G401 (cell line): Measurements from ENCODE around the gene COPZ1. TPM values are rescaled to one million over a fixed set of nuclear protein-coding genes. Genes with fewer than 3 reads are reported as not detected.

Experiments used
- DNase-seq: peaks from one replicate; pipeline ENCODE4 v3.0.0-alpha.2; 2015; ENCODE audit warnings: low spot score
- in situ Hi-C: cut with HindIII; loops from 2 replicates; pipeline ENCODE4 v1.10.0; 2016; ENCODE audit warnings: low sequenced_read_pairs, mixed read lengths
- total RNA-seq: library from RNA; depleted of rRNA; stranded (reverse); fragments of >200 nt; shearing (Covaris generic); gene quantifications from 2 replicates; pipeline ENCODE4 v1.2.3, GENCODE V29; 2014

COPZ1 gene
- total RNA-seq, 1 experiment from 2014 or later, result 225 TPM

DNA sequence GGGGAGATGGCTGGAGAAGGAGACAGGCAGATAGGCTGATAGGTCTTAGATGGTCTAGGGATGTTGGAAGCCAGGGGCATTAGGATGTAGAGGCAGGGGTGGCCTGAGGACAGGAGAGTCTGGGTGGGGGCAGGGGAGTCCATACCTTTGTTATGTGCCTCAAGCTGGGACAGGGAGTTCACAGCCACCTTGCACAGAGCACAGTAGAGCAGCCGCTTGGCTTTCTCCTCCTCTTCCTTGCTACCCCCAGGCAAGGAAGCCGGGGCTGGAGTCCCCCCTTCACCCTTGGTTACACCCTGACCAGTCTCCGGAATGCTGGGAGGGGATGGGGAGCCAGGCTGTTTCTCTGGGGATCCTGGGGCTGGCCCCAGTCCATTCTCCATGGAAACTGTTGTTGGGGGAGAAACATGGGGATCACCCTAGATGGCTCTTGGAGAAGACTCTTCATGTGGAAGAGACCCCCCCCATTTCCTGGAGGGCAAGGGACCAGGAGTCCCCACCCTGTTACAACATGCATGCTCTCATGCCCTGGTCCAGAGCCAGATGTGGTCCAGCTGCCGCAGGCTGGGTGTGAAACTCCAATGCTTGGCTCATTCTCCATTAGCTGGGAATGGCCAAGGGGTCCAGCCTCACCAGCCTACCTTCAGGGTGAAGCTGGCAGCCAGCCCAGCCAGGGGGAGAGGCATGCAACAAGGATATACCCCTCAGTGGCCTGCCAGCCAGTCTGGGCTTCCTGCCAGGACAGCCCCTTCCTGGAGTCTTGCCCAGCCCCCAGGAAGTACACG lies 46.6 kb downstream of the COPZ1 start:
- in situ Hi-C loops, result loop anchor here (25.0 kb wide), 1 partner anchor 159 kb away; no protein-coding TSS in a partner anchor
- DNase-seq, result no peak

- in situ Hi-C loops, result loop anchor here (25.0 kb wide), 1 partner anchor 160 kb away; no protein-coding TSS in a partner anchor
- no peak for DNase-seq
These were observed 47.3 kb downstream of the COPZ1 start for GRCh38 chr12:54372113-54372806.

DNA sequence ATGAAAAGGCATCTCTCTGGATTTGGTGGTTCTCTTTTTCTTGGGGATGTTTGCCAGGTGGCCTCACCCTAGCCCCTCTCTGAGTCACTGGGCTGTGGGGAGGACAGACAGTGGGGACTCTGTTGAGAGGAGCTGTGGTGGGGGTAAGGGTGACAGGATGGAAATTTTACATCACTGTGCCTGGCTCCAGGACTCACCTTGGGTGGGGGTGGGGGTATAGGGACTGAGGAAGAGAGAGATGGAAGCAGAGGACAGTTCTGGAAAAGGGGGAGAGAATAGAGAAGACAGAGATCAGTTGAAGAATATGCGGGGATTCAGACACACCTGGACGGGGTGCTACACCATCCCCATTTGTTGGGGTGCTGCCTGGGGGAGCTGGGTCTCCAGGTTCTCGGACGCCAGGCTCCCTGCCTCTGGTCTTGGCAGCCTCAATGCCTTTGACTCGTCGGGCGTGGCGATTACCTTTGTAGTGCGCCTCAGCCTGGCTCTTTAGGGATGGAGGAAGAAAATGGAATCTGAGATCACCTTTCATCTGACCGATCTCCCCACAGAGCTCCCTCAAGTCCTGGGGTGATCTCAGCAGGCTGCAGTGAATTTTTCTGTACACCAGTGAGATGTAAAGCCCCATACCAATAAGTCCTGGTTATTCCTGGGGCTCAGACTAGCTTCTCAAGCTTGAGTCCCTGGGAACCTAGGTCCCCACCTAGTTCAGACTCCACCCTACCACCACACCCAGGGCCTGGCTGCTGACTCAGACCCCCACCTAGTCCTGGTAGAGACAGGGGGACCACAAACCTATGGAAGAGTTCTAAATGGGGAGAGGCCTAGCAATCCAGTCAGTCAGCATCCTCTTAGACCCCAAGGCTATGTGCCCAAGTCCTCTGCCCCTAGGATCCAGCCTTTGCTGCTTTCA lies 49.0 kb downstream of the COPZ1 start:
- DNase-seq, result no peak
- in situ Hi-C loops, result loop anchor here (25.0 kb wide), 1 partner anchor 162 kb away; no protein-coding TSS in a partner anchor

- DNase-seq, result no peak
These were observed 49.8 kb downstream of the COPZ1 start for GRCh38 chr12:54374562-54375258.

GRCh38 chr12:54375259-54375579 lies 50.3 kb downstream of the COPZ1 start:
- in situ Hi-C loops, result no loop called here
- no peak for DNase-seq

More at GRCh38 chr12:54374562-54375258, 49.8 kb downstream of the COPZ1 start:
- in situ Hi-C loops, result loop anchor here (25.0 kb wide), 1 partner anchor 162 kb away; no protein-coding TSS in a partner anchor

GRCh38 chr12:54376596-54376995 lies 51.7 kb downstream of the COPZ1 start:
- in situ Hi-C loops, result no loop called here
- no peak for DNase-seq

DNA sequence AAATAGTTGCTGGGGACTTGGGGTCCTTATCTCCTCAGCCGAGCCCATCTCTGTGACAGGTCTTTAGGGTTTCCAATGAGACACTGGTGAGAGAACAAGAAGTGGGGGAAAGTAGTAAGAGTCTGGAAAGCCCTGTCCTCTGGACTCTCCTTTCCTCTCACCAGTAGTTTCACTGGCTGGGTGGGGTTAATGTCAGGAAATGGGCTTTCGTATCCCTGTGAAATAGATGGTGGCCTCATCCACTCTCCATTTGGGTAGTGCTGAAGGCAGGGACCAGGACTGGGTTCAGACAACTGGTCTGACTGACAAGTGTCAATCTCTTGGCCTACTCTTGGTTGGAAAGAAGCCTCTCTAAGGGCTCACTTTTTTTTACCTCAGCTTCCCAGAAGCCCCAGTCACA lies 52.1 kb downstream of the COPZ1 start:
- DNase-seq, result no peak
- in situ Hi-C loops, result no loop called here

DNA sequence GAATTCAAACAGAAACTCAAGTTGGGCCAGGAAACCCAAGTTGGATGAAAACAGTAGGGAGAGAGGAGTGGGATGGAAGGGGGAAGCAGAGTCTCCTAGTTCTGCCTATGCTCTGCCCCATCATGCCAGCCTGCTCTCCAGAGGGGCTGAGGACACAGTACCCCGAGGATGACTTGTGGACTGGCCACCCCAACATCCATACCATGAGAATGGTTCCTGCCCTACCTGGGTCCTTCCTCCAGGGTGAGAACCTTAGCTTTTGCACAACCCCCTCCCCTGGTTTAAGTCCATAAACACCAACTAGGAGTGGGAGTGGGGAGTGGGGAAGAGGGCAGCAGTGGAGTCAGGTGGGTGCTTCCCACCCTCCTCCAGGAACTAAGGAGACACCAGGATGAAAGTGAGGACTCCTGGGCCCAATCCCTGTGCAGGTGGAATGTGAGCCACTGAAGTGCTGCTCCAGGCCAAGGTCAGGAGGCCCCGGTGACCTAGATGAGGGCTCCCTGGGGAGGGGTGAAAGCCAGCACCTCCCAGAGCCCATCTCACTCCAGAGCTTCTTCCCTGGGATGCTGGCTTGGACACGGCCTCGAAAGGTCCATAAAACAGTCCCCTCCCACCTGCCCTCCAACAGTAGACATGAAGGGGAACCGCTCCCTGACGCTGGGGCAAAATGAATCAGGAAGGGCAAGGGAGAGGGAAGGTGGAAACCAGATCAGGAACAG lies 53.0 kb downstream of the COPZ1 start:
- DNase-seq, result no peak
- in situ Hi-C loops, result no loop called here

GRCh38 chr12:54378796-54379397 lies 54.0 kb downstream of the COPZ1 start:
- DNase-seq, result peak; percentile 59
- in situ Hi-C loops, result no loop called here

GRCh38 chr12:54379398-54380201 lies 54.7 kb downstream of the COPZ1 start:
- in situ Hi-C loops, result no loop called here

DNA sequence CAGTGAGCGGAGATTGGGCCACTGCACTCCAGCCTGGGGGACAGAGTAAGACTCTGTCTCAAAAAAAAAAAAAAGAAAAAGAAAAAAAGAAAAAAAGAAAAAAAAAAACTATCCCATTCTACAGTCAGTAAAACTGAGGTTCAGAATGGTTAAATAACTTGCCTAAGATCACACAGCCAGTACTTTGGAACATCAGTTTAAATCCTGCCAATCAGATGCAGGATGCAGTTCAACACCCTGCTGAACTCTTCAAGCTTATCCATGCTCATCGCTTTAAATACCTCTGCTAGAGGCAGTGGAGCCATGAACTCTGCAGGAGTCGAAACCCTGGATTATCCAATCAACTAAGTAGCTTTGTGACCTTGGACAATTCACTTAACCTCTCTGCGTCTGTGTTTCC lies 56.2 kb downstream of the COPZ1 start:
- in situ Hi-C loops, result no loop called here
- DNase-seq, result no peak

More at GRCh38 chr12:54379398-54380201, 54.7 kb downstream of the COPZ1 start:
- DNase-seq, result peak; percentile 87

- no peak for DNase-seq
- in situ Hi-C loops, result no loop called here
These were observed 58.2 kb downstream of the COPZ1 start for GRCh38 chr12:54383041-54383609.

GRCh38 chr12:54384591-54385041 lies 59.7 kb downstream of the COPZ1 start, which contains the start of gene ZNF385A:
Gene ZNF385A (minus strand): TSS chr12:54384733. CDS start chr12:54384514, 219 bp downstream.
- no peak for DNase-seq
- in situ Hi-C loops, result no loop called here

DNA sequence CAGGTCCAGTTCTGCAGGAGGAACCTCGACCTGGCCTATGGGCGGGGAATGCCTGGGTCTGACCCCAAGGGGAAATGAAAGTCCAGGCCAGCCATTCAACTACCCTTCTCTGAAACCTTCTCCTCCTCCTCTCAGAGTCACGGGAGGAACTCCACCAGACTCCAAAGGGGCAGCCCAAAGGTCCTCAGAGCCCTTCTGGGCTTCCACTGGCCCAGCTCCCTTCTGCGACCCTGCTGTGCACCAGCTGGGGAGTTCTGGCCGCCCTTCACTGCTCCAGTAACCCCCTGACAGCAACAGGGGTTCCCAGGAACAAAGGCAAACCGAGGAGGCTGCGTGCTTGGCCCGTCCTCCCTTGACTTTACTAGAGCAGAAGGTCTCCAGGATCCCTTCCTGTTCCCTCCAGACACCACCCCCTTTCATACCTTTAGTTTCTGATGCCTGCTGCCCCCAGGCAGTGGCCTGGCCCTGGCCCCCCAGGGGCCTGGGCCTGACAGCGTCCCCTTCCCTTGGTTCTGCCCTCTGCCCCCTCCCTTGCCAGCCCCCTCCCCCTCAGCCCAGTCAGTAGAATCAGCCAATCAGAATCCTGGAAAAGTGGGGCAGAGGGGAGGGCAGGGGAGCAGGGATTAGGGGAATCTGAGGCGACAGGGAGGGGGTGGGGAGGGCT lies 60.5 kb downstream of the COPZ1 start:
- in situ Hi-C loops, result no loop called here
- DNase-seq, result no peak

GRCh38 chr12:54386403-54387113 lies 61.6 kb downstream of the COPZ1 start:
- DNase-seq, result no peak
- in situ Hi-C loops, result no loop called here

GRCh38 chr12:54387114-54387467 lies 62.2 kb downstream of the COPZ1 start:
- in situ Hi-C loops, result no loop called here
- no peak for DNase-seq
